GM23338 (cell line): ENCODE data around the gene NTM. TPM values are rescaled to one million over a fixed set of nuclear protein-coding genes. Genes with fewer than 3 reads are reported as not detected.

Experiments used
- ATAC-seq: fragments of 200-7000 bp; cut with Tn5 transposase; 3 replicates; pipeline ENCODE4 v1.9.1; 2020
- DNase-seq: peaks from one replicate; pipeline ENCODE4 v3.0.0-alpha.2; 2015; ENCODE audit warnings: low spot score
- H2AFZ ChIP-seq: fragments of 200-600 bp; sonication (generic); 2 replicates; pipeline ENCODE4 v1.8.0; 2016; ENCODE audit warnings: antibody characterized with exemption, mild to moderate bottlenecking, moderate library complexity
- H3F3A ChIP-seq: fragments of 200-600 bp; sonication (generic); replicated peaks from 2 replicates; pipeline ENCODE4 v1.8.0; 2017; ENCODE audit warnings: antibody characterized with exemption, mixed run types, low read depth
- H3K27ac ChIP-seq: fragments of 200-600 bp; sonication (generic); 2 replicates; pipeline ENCODE4 v1.6.1; 2016; ENCODE audit warnings: low read depth
- H3K27me3 ChIP-seq: fragments of 200-600 bp; sonication (generic); 2 replicates; pipeline ENCODE4 v1.8.0; 2016; ENCODE audit warnings: mild to moderate bottlenecking, mixed run types, moderate library complexity; ENCODE audit not compliant: insufficient read depth
- H3K36me3 ChIP-seq: fragments of 200-600 bp; sonication (generic); 2 replicates; pipeline ENCODE4 v1.8.0; 2016; ENCODE audit warnings: mild to moderate bottlenecking; ENCODE audit not compliant: insufficient read depth
- H3K4me1 ChIP-seq: fragments of 200-600 bp; sonication (generic); 2 replicates; pipeline ENCODE4 v1.8.0; 2016; ENCODE audit warnings: mild to moderate bottlenecking, moderate library complexity; ENCODE audit not compliant: insufficient read depth
- H3K4me2 ChIP-seq: fragments of 200-600 bp; sonication (generic); 2 replicates; pipeline ENCODE4 v1.7.1; 2017; ENCODE audit warnings: mixed run types
- H3K4me3 ChIP-seq: fragments of 200-600 bp; sonication (generic); 2 replicates; pipeline ENCODE4 v1.6.1; 2016; ENCODE audit warnings: mixed run types
- H3K79me2 ChIP-seq: fragments of 200-600 bp; sonication (generic); replicated peaks from 2 replicates; pipeline ENCODE4 v1.8.0; 2017; ENCODE audit warnings: mild to moderate bottlenecking; ENCODE audit not compliant: insufficient read depth
- H3K9me2 ChIP-seq: fragments of 200-600 bp; sonication (generic); 2 replicates; pipeline ENCODE4 v1.8.0; 2017; ENCODE audit not compliant: insufficient read depth
- H4K20me1 ChIP-seq: fragments of 200-600 bp; sonication (generic); replicated peaks from 2 replicates; pipeline ENCODE4 v1.8.0; 2017; ENCODE audit warnings: mild to moderate bottlenecking; ENCODE audit not compliant: insufficient read depth
- H3K27ac Mint-ChIP-seq: 2 replicates; pipeline ENCODE4 v1.8.0; 2020; ENCODE audit warnings: inconsistent platforms, mild to moderate bottlenecking, moderate library complexity, mixed read lengths
- H3K27me3 Mint-ChIP-seq: 3 replicates; pipeline ENCODE4 v1.8.0; 2022; ENCODE audit warnings: low read depth, mild to moderate bottlenecking, moderate library complexity, mixed read lengths, inconsistent platforms; ENCODE audit not compliant: insufficient read depth, poor library complexity
- H3K36me3 Mint-ChIP-seq: 3 replicates; pipeline ENCODE4 v1.8.0; 2021; ENCODE audit warnings: low read depth, mild to moderate bottlenecking, inconsistent platforms, moderate library complexity, mixed read lengths
- H3K4me1 Mint-ChIP-seq: 3 replicates; pipeline ENCODE4 v1.8.0; 2020; ENCODE audit warnings: mild to moderate bottlenecking, inconsistent platforms, mixed read lengths
- H3K4me3 Mint-ChIP-seq: 3 replicates; pipeline ENCODE4 v1.8.0; 2021; ENCODE audit warnings: moderate library complexity, mild to moderate bottlenecking, inconsistent platforms, mixed read lengths
- H3K9me3 Mint-ChIP-seq: 3 replicates; pipeline ENCODE4 v1.8.0; 2020; ENCODE audit warnings: moderate library complexity, mild to moderate bottlenecking, inconsistent platforms, mixed read lengths
- CREB1 ChIP-seq: fragments of 250-450 bp; sonication (Bioruptor Pico); IDR thresholded peaks from 2 replicates; pipeline ENCODE4 v1.5.0; 2020; ENCODE audit warnings: low read depth, mild to moderate bottlenecking, moderate library complexity
- ETS1 ChIP-seq: IDR thresholded peaks from 2 replicates; pipeline ENCODE4 v1.6.1; 2016; ENCODE audit warnings: antibody characterized with exemption
- EZH2 ChIP-seq: fragments of 200-600 bp; sonication (generic); IDR thresholded peaks from one replicate; pipeline ENCODE4 v1.8.0; 2017; ENCODE audit warnings: antibody characterized with exemption, mild to moderate bottlenecking, low read depth; ENCODE audit not compliant: unreplicated experiment
- EZH2phosphoT487 ChIP-seq: fragments of 200-600 bp; sonication (generic); IDR thresholded peaks from one replicate; pipeline ENCODE4 v1.8.1; 2018; ENCODE audit warnings: antibody characterized with exemption; ENCODE audit not compliant: unreplicated experiment
- JUNB ChIP-seq: IDR thresholded peaks from one replicate; pipeline ENCODE4 v1.6.1; 2016; ENCODE audit warnings: antibody characterized with exemption; ENCODE audit not compliant: unreplicated experiment
- NANOG ChIP-seq: IDR thresholded peaks from 2 replicates; pipeline ENCODE4 v1.6.1; 2016; ENCODE audit warnings: antibody characterized with exemption, borderline replicate concordance
- POLR2AphosphoS5 ChIP-seq: IDR thresholded peaks from 2 replicates; pipeline ENCODE4 v1.6.1; 2016; ENCODE audit warnings: antibody characterized with exemption, low read depth
- STAT1 ChIP-seq: IDR thresholded peaks from one replicate; pipeline ENCODE4 v1.6.1; 2016; ENCODE audit warnings: antibody characterized with exemption; ENCODE audit not compliant: unreplicated experiment
- ZNF114 ChIP-seq: fragments of 250-450 bp; sonication (Bioruptor Pico); IDR thresholded peaks from 2 replicates; pipeline ENCODE4 v1.5.0; 2020; ENCODE audit warnings: mild to moderate bottlenecking, moderate library complexity
- ZNF331 ChIP-seq: fragments of 250-450 bp; sonication (Bioruptor Pico); IDR thresholded peaks from 2 replicates; pipeline ENCODE4 v1.5.0; 2020; ENCODE audit warnings: low read depth, mild to moderate bottlenecking, moderate library complexity
- polyA plus RNA-seq: library from polyadenylated mRNA; unstranded; fragments of >200 nt; fragmentation: Nextera tagmentation; extraction: Ambion mirVana; gene quantifications from 2 replicates; pipeline ENCODE4 v1.2.1, GENCODE V29; 2016
- total RNA-seq: library from RNA; depleted of rRNA; stranded (reverse); fragments of >200 nt; shearing (Covaris generic); gene quantifications from 2 replicates; pipeline ENCODE4 v1.2.3, GENCODE V29; 2014
- TF ChIP-seq, protein P1 (sequence below): fragments of 250-450 bp; sonication (Bioruptor Pico); IDR thresholded peaks from 2 replicates; pipeline ENCODE4 v1.5.0; 2020; ENCODE audit warnings: mild to moderate bottlenecking, moderate library complexity
- TF ChIP-seq, protein P2 (sequence below), 2 experiments: fragments of 200-600 bp in 1 of 2; sonication (generic) in 1 of 2; conservative IDR thresholded peaks; 2 replicates each; pipeline versions ENCODE4 v1.5.1 to v1.6.1; 2016 to 2017; ENCODE audit warnings: antibody characterized with exemption in 2 of 2, low read depth in 2 of 2, mild to moderate bottlenecking in 2 of 2, moderate library complexity in 1 of 2
- TF ChIP-seq, protein P3 (sequence below): IDR thresholded peaks from one replicate; pipeline ENCODE4 v1.6.1; 2018; ENCODE audit warnings: antibody characterized with exemption; ENCODE audit not compliant: unreplicated experiment

NTM gene
- total and polyA plus RNA-seq, 2 experiments from 2014 or later: 10.6 to 14.6 TPM

DNA sequence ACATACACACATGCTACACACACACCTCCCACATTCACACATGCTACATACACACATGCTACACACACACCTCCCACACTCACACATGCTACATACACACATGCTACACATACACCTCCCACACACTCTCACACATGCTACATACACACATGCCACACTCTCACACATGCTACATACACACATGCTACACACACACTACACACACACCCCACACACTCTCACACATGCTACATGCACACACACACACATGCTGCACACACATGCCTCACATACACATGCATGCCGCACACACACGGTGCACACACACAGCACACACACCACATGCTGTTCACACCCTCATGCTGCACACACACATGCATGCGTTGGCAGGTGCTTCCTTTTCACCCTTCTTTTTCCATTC lies 495.4 kb downstream of the NTM start:
- Mint-ChIP-seq H3K4me1 (peaks cover 64% of the 10 kb centered on the region), H3K4me3 (no peak overlapping the region), H3K36me3 (no peaks in the 10 kb centered on the region), H3K27ac (peak overlapping the region; percentile 15; the same call in 1 of the 2 replicates), H3K9me3 (no peaks in the 10 kb centered on the region), H3K27me3 (peaks cover 8% of the 10 kb centered on the region)
- no peaks in the 10 kb centered on the region for H3K36me3 ChIP-seq
- DNase-seq (no peak), ATAC-seq (no peak)
- no peaks in the 10 kb centered on the region for H3K79me2 ChIP-seq
- no peak overlapping the region for H3K4me2 ChIP-seq
- peaks cover 51% of the 10 kb centered on the region for H3K4me1 ChIP-seq
- H3K9me2 ChIP-seq: peaks cover 3% of the 10 kb centered on the region
- H3K27me3 ChIP-seq: no peaks in the 10 kb centered on the region
- H3K27ac ChIP-seq: peak overlapping the region; percentile 71; the same call in 1 of the 2 replicates
- no peak overlapping the region for H3K4me3 ChIP-seq
- H3F3A ChIP-seq: peaks cover 7% of the 10 kb centered on the region; the same call in 1 of the 2 replicates
- TF ChIP-seq ZNF114 (no peak), STAT1 (no peak), NANOG (no peak), EZH2phosphoT487 (no peak), JUNB (no peak), ZNF331 (CRISPR knock-in tag) (no peak), CREB1 (no peak), POLR2AphosphoS5 (no peak), EZH2 (no peak), ETS1 (no peak)
- TF ChIP-seq, protein P1, sequence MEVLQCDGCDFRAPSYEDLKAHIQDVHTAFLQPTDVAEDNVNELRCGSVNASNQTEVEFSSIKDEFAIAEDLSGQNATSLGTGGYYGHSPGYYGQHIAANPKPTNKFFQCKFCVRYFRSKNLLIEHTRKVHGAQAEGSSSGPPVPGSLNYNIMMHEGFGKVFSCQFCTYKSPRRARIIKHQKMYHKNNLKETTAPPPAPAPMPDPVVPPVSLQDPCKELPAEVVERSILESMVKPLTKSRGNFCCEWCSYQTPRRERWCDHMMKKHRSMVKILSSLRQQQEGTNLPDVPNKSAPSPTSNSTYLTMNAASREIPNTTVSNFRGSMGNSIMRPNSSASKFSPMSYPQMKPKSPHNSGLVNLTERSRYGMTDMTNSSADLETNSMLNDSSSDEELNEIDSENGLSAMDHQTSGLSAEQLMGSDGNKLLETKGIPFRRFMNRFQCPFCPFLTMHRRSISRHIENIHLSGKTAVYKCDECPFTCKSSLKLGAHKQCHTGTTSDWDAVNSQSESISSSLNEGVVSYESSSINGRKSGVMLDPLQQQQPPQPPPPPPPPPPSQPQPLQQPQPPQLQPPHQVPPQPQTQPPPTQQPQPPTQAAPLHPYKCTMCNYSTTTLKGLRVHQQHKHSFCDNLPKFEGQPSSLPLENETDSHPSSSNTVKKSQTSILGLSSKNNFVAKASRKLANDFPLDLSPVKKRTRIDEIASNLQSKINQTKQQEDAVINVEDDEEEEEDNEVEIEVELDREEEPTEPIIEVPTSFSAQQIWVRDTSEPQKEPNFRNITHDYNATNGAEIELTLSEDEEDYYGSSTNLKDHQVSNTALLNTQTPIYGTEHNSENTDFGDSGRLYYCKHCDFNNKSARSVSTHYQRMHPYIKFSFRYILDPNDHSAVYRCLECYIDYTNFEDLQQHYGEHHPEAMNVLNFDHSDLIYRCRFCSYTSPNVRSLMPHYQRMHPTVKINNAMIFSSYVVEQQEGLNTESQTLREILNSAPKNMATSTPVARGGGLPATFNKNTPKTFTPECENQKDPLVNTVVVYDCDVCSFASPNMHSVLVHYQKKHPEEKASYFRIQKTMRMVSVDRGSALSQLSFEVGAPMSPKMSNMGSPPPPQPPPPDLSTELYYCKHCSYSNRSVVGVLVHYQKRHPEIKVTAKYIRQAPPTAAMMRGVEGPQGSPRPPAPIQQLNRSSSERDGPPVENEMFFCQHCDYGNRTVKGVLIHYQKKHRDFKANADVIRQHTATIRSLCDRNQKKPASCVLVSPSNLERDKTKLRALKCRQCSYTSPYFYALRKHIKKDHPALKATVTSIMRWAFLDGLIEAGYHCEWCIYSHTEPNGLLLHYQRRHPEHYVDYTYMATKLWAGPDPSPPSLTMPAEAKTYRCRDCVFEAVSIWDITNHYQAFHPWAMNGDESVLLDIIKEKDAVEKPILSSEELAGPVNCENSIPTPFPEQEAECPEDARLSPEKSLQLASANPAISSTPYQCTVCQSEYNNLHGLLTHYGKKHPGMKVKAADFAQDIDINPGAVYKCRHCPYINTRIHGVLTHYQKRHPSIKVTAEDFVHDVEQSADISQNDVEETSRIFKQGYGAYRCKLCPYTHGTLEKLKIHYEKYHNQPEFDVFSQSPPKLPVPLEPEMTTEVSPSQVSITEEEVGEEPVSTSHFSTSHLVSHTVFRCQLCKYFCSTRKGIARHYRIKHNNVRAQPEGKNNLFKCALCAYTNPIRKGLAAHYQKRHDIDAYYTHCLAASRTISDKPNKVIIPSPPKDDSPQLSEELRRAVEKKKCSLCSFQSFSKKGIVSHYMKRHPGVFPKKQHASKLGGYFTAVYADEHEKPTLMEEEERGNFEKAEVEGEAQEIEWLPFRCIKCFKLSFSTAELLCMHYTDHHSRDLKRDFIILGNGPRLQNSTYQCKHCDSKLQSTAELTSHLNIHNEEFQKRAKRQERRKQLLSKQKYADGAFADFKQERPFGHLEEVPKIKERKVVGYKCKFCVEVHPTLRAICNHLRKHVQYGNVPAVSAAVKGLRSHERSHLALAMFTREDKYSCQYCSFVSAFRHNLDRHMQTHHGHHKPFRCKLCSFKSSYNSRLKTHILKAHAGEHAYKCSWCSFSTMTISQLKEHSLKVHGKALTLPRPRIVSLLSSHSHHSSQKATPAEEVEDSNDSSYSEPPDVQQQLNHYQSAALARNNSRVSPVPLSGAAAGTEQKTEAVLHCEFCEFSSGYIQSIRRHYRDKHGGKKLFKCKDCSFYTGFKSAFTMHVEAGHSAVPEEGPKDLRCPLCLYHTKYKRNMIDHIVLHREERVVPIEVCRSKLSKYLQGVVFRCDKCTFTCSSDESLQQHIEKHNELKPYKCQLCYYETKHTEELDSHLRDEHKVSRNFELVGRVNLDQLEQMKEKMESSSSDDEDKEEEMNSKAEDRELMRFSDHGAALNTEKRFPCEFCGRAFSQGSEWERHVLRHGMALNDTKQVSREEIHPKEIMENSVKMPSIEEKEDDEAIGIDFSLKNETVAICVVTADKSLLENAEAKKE (CRISPR knock-in tag): no peak
- TF ChIP-seq, protein P2, sequence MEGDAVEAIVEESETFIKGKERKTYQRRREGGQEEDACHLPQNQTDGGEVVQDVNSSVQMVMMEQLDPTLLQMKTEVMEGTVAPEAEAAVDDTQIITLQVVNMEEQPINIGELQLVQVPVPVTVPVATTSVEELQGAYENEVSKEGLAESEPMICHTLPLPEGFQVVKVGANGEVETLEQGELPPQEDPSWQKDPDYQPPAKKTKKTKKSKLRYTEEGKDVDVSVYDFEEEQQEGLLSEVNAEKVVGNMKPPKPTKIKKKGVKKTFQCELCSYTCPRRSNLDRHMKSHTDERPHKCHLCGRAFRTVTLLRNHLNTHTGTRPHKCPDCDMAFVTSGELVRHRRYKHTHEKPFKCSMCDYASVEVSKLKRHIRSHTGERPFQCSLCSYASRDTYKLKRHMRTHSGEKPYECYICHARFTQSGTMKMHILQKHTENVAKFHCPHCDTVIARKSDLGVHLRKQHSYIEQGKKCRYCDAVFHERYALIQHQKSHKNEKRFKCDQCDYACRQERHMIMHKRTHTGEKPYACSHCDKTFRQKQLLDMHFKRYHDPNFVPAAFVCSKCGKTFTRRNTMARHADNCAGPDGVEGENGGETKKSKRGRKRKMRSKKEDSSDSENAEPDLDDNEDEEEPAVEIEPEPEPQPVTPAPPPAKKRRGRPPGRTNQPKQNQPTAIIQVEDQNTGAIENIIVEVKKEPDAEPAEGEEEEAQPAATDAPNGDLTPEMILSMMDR (conservative IDR thresholded peaks at IDR 0.05; ENCODE audit: low read depth in 2 of 2): no peak
- TF ChIP-seq, protein P3, sequence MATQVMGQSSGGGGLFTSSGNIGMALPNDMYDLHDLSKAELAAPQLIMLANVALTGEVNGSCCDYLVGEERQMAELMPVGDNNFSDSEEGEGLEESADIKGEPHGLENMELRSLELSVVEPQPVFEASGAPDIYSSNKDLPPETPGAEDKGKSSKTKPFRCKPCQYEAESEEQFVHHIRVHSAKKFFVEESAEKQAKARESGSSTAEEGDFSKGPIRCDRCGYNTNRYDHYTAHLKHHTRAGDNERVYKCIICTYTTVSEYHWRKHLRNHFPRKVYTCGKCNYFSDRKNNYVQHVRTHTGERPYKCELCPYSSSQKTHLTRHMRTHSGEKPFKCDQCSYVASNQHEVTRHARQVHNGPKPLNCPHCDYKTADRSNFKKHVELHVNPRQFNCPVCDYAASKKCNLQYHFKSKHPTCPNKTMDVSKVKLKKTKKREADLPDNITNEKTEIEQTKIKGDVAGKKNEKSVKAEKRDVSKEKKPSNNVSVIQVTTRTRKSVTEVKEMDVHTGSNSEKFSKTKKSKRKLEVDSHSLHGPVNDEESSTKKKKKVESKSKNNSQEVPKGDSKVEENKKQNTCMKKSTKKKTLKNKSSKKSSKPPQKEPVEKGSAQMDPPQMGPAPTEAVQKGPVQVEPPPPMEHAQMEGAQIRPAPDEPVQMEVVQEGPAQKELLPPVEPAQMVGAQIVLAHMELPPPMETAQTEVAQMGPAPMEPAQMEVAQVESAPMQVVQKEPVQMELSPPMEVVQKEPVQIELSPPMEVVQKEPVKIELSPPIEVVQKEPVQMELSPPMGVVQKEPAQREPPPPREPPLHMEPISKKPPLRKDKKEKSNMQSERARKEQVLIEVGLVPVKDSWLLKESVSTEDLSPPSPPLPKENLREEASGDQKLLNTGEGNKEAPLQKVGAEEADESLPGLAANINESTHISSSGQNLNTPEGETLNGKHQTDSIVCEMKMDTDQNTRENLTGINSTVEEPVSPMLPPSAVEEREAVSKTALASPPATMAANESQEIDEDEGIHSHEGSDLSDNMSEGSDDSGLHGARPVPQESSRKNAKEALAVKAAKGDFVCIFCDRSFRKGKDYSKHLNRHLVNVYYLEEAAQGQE: no peak
- H2AFZ ChIP-seq: no peak overlapping the region
- H4K20me1 ChIP-seq: no peaks in the 10 kb centered on the region
